Calu3 (cell line): ENCODE results near the gene SMAD1. TPM values are rescaled to one million over a fixed set of nuclear protein-coding genes. Genes with fewer than 3 reads are reported as not detected.

ENCODE experiments used
- BruUV-seq: library from RNA; stranded (reverse); fragments of 400-500 nt; replicated peaks from 2 replicates; lab custom pipeline; 2021; lab: Mats Ljungman, UMichigan
- CTCF ChIA-PET: fragments of 300-600 bp; sonication (Branson Sonifier 250); formaldehyde crosslinking; loops from one replicate; lab custom pipeline; 2022; ENCODE audit warnings: antibody characterized with exemption; lab: Charles Lee
- DNase-seq: peaks from one replicate; pipeline ENCODE4 v3.0.0; 2022
- H3K27ac Mint-ChIP-seq: one replicate; pipeline ENCODE4 v1.8.0; 2022; ENCODE audit warnings: mixed read lengths; ENCODE audit not compliant: unreplicated experiment
- H3K27me3 Mint-ChIP-seq: one replicate; pipeline ENCODE4 v1.8.0; 2022; ENCODE audit warnings: mixed read lengths; ENCODE audit not compliant: unreplicated experiment
- H3K36me3 Mint-ChIP-seq: one replicate; pipeline ENCODE4 v1.8.0; 2022; ENCODE audit warnings: mild to moderate bottlenecking, moderate library complexity, mixed read lengths; ENCODE audit not compliant: insufficient read depth, unreplicated experiment
- H3K4me1 Mint-ChIP-seq: one replicate; pipeline ENCODE4 v1.8.0; 2022; ENCODE audit warnings: mild to moderate bottlenecking, low read depth, mixed read lengths; ENCODE audit not compliant: unreplicated experiment
- H3K4me3 Mint-ChIP-seq: one replicate; pipeline ENCODE4 v1.8.0; 2022; ENCODE audit warnings: mild to moderate bottlenecking, low read depth, moderate library complexity, mixed read lengths; ENCODE audit not compliant: unreplicated experiment
- H3K9me3 Mint-ChIP-seq: one replicate; pipeline ENCODE4 v1.8.0; 2022; ENCODE audit warnings: low read depth, mixed read lengths; ENCODE audit not compliant: unreplicated experiment
- CTCF ChIP-seq: fragments of 200-600 bp; IDR thresholded peaks from one replicate; pipeline ENCODE4 v1.8.0; 2022; ENCODE audit warnings: antibody characterized with exemption; ENCODE audit not compliant: unreplicated experiment
- intact Hi-C: fragments of 100-400 bp; cut with micrococcal nuclease; formaldehyde crosslinking; loops from one replicate; pipeline ENCODE4 v1.10.0; 2022; ENCODE audit not compliant: unreplicated experiment
- total RNA-seq: library from RNA; stranded (reverse); gene quantifications from 2 replicates; pipeline ENCODE4 v1.2.3, GENCODE V29; 2022

The SMAD1 gene
- total RNA-seq, 1 experiment from 2014 or later, result 15.3 TPM

- Mint-ChIP-seq H3K36me3 (peaks cover 5% of the 10 kb centered on the region), H3K4me3 (no peak overlapping the region), H3K4me1 (no peaks in the 10 kb centered on the region), H3K27me3 (no peaks in the 10 kb centered on the region), H3K9me3 (no peaks in the 10 kb centered on the region), H3K27ac (no peak overlapping the region)
- TF ChIP-seq CTCF, result peak; percentile 70
- intact Hi-C loops, result loop anchor here (1.0 to 5.0 kb wide), 4 partner anchors 55 to 340 kb away; partner anchors contain the start of gene SMAD1
- peak; percentile 62 for DNase-seq
- CTCF ChIA-PET, result interaction anchor here (0.8 to 1.3 kb wide), 2 partner anchors 323 to 341 kb away, joined by 3 to 9 read pairs; no protein-coding TSS in a partner anchor
- BruUV-seq, result no TSS peak
These were observed 76.1 kb downstream of the SMAD1 start for GRCh38 chr4:145557720-145558119.

- no peaks in the 10 kb centered on the region for H3K36me3 Mint-ChIP-seq
- BruUV-seq, result no TSS peak
- H3K9me3 Mint-ChIP-seq, result no peaks in the 10 kb centered on the region
- intact Hi-C loops, result no loop called here
- no peak for DNase-seq
- H3K27ac Mint-ChIP-seq, result no peak overlapping the region
- no peak overlapping the region for H3K4me3 Mint-ChIP-seq
- no peaks in the 10 kb centered on the region for H3K4me1 Mint-ChIP-seq
- no peak for TF ChIP-seq CTCF
- no peaks in the 10 kb centered on the region for H3K27me3 Mint-ChIP-seq
- CTCF ChIA-PET, result no interaction called here
These were observed 81.8 kb downstream of the SMAD1 start for GRCh38 chr4:145563293-145563985.

- no peaks in the 10 kb centered on the region for H3K27me3 Mint-ChIP-seq
- H3K27ac Mint-ChIP-seq, result no peak overlapping the region
- TF ChIP-seq CTCF, result no peak
- no TSS peak for BruUV-seq
- no peaks in the 10 kb centered on the region for H3K4me1 Mint-ChIP-seq
- intact Hi-C loops, result no loop called here
- no peaks in the 10 kb centered on the region for H3K9me3 Mint-ChIP-seq
- CTCF ChIA-PET, result no interaction called here
- H3K36me3 Mint-ChIP-seq, result no peaks in the 10 kb centered on the region
- DNase-seq, result no peak
- H3K4me3 Mint-ChIP-seq, result no peak overlapping the region
These were observed 82.9 kb downstream of the SMAD1 start for GRCh38 chr4:145564540-145564939.

GRCh38 chr4:145565328-145565727 is 83.7 kb downstream of the SMAD1 start:
- intact Hi-C loops, result no loop called here
- H3K27ac Mint-ChIP-seq, result no peak overlapping the region
- no peaks in the 10 kb centered on the region for H3K27me3 Mint-ChIP-seq
- CTCF ChIA-PET, result no interaction called here
- DNase-seq, result no peak
- H3K4me1 Mint-ChIP-seq, result no peaks in the 10 kb centered on the region
- TF ChIP-seq CTCF, result no peak
- H3K36me3 Mint-ChIP-seq, result no peaks in the 10 kb centered on the region
- no peak overlapping the region for H3K4me3 Mint-ChIP-seq
- H3K9me3 Mint-ChIP-seq, result no peaks in the 10 kb centered on the region
- BruUV-seq, result no TSS peak
